Stimulated activated CD8-positive, alpha-beta memory T cell treated with anti-CD3 and anti-CD28 coated beads, Interleukin-12 subunit alpha, Interleukin-12 subunit beta, amount 100 ng/mL, for 4 hours (primary cell): ENCODE measurements around the gene TNFSF9.

Experiments used
- DNase-seq: peaks from one replicate; pipeline ENCODE4 v3.0.0-alpha.2; 2020; ENCODE audit warnings: low read depth

TNFSF9 gene

DNA sequence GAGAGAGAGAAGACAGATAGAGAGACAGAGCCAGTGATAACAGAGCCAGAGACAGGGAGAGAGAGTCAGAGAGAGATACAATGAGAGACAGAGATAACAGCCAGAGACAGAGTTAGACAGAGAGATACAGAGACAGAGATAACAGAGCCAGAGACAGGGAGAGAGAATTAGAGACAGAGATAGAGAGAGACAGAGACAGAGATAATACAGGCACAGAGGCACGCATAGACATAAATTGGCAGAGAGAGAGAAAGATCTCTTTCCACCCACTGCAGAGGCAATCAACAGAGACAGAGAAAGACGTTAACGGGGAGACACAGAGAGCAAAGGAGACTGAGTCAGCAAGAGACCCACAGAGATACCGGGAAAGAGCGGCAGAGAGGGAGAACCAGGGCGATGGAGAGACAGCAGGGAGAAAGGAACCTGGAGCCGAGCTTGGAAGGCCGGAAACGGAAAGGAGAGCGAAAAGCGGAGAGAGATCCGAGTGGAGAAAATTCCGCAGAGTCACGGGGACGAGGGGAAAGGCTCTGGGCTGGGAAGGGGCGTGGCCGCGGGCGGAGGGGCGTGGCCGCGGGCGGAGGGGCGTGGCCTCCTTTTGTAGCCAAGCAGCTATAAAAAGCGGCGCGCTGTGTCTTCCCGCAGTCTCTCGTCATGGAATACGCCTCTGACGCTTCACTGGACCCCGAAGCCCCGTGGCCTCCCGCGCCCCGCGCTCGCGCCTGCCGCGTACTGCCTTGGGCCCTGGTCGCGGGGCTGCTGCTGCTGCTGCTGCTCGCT lies at the start of gene TNFSF9:
Gene TNFSF9, plus strand, starts transcription at position 641 of the 777 bp plus-strand sequence. Its CDS starts 11 bp downstream, at position 652.
- peak; percentile 74 for DNase-seq

GRCh38 chr19:6481541-6482342 lies 49.1 kb upstream of the TNFSF9 start, which contains the start of gene DENND1C:
Gene DENND1C (minus strand): TSS chr19:6481787. CDS start chr19:6481695, 92 bp downstream.
- DNase-seq = peak; percentile 49

DNA sequence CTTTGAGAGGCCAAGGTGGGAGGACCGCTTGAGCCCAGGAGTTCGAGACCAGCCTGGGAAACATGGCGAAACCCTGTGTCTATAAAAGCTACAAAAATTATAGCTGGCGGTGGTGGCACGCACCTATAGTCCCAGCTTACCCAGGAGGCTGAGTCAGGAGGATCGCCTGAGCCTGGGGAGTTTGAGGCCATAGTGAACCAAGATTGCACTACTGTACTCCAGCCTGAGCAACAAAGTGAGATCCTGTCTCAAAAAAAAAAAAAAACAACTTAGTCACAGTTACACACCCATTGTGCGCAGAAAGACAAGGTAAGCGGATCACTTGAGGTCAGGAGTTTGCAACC lies 48.5 kb upstream of the TNFSF9 start:
- DNase-seq = no peak

- no peak for DNase-seq
Observed at GRCh38 chr19:6483235-6483634, 47.6 kb upstream of the TNFSF9 start.

DNA sequence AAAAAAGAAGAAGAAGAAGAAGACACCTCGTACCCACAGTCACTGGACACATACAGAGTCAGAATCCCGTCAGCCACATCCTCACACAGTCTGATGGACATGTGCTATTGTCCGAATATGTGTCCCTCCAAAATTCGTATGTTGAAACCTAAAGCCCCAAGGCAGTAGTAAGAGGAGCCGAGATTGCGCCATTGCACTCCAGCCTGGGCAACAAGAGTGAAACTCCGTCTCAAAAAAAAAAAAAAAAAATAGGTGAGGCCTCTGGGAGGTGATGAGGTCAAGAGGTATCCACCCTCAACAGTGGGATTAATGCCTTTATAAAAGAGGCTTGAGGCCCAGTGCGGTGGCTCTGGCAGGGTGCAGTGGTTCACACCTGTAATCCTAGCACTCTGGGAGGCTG lies 46.6 kb upstream of the TNFSF9 start:
- DNase-seq = no peak

- DNase-seq = no peak
Observed at GRCh38 chr19:6484831-6485230, 46.0 kb upstream of the TNFSF9 start.

DNA sequence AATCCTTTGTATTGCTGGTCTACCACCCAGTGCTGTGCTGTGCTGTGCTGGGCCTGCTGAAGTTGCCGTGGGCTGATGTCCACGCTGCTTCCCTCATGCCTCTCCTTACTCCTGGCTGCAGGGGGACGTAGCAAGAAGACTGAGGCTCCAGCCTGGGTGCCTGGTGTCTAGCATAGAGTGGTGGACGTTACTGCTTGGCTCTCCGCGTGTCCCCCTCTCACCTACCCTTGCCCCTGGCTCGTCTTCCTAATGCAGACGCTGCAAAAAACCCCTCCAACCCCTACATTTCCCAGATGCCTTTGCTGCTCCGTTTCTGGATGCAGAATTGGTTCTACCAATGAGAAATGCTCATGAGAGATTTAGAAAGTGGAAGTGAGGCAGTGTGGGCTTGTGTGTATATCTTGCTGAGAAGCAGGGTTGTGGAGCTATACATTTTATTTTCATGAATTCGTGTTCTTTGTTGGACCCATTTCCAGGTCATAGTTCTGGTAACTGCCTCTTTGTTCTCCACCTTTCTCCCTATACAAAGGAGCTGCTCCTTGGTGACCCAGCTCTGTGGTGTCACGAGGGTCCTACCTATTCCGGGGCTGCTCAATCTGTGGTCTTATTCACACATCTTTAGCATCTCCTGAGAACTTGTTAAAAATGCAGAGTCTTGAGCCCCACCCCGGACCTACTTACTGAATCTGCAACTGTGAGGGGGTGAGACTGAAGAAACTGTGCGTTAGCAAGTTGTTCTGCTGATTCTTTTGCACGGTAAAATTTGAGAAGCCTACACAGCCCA lies 41.4 kb upstream of the TNFSF9 start:
- DNase-seq = no peak

DNA sequence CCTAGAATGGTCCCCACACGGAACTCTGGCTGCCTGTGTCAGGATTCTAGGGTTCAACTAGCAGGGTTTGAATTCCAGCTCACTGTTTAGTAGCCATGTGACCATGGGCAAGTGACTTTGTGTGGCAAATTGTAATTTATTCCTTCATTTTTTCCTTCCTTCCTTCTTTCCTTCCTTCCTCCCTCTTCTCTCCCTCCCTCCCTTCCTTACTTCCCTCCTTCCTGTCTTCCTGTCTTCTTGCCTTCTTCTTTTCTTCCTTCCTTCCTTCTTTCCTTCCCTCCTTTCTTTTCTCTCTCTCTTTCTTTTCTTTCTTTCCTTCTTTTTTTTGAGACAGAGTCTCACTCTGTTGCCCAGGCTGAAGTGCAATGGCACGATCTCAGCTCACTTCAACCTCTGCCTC lies 40.7 kb upstream of the TNFSF9 start:
- DNase-seq = no peak

DNA sequence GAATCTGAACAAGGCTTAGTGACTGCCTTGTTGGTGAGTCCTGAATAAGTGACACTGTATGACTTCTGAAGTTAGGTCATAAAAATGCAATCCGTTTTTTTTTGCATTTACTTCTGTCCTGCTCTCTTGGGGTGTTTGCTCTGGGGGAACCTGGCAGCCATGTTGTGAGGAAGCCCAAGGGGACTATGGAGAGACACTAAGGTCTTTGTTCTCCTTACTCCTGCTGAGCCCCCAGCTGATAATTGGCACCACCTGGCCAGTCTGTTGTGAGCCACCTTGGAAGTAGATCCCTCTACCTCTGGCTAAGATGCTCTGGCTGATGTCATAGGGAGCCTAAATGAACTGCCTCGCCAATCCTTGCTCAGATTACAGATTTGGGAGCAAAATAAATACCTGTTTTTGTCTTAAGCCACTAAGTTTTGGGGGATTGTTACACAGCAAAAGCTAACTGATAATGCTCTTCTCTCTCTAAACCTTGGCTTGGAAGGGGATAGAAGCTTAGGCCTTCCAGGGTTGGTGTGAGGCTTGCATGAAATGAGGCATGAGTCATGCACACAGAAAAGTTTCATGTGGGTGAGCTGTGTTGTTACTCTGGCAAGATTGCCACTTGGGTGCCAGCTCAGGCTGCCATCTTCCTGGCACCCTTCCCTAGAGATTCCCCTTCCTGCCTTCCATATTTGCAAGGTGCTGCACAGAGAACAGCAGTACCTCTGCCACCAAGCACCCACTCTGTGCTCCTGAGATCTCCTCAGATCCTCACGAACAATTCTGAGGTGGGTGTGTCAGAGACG lies 38.8 kb upstream of the TNFSF9 start:
- no peak for DNase-seq

GRCh38 chr19:6494438-6495036 lies 36.3 kb upstream of the TNFSF9 start:
- no peak for DNase-seq

- DNase-seq = no peak
Observed at GRCh38 chr19:6495947-6496346, 34.9 kb upstream of the TNFSF9 start.

- DNase-seq = no peak
Observed at GRCh38 chr19:6498294-6499036, 32.4 kb upstream of the TNFSF9 start.

GRCh38 chr19:6499052-6499790 lies 31.6 kb upstream of the TNFSF9 start:
- no peak for DNase-seq

- DNase-seq = no peak
Observed at GRCh38 chr19:6500837-6501739, 29.7 kb upstream of the TNFSF9 start.

DNA sequence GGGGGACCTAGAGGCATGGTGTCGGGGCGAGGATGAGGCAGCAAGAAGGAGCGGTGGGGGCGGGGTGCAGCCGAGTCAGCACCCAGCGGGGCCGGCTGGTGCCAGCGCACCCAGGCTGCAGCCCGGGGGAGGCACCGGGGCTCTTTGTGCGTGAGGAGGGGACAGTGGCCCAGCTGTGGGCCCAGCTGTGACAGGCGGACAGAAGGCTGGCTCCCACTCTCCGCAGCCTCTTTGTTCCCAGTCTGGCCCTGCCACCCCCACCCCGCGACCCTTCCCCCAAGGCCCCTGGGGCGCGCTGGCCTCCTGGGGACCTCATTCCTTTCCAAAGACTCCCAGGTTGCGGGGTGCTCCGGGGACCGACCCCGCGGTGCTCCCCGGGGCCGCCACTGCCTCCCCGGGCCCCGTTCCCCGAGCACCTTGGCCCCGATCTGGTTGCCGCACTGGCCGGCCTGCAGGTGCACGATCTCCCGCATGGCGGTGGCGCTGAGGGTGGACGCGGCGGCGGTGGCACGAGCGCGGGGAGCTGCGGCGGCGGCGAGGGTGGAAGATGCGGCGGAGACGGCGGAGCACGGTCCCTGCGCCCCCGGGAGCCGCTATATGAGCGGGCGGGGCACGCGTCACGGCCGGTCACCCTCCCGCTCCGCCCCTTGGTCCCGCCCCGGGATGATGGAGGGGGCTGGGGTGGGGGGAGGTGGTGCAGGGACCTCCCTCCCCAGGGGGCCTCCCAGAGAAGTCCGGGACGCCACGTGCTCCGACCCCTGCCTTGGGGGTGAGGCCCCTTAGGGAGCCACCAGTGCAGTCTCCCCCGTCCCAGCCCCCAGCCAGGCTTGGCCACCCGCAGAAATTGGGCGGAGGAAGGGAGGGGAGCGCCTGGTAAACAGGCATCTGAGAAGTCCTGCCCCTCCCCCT lies 28.8 kb upstream of the TNFSF9 start, which contains the start of gene TUBB4A:
Gene TUBB4A, minus strand, starts transcription at position 570 of the 909 bp plus-strand sequence. Its CDS starts 97 bp downstream, at position 473.
- peak; percentile 27 for DNase-seq

DNA sequence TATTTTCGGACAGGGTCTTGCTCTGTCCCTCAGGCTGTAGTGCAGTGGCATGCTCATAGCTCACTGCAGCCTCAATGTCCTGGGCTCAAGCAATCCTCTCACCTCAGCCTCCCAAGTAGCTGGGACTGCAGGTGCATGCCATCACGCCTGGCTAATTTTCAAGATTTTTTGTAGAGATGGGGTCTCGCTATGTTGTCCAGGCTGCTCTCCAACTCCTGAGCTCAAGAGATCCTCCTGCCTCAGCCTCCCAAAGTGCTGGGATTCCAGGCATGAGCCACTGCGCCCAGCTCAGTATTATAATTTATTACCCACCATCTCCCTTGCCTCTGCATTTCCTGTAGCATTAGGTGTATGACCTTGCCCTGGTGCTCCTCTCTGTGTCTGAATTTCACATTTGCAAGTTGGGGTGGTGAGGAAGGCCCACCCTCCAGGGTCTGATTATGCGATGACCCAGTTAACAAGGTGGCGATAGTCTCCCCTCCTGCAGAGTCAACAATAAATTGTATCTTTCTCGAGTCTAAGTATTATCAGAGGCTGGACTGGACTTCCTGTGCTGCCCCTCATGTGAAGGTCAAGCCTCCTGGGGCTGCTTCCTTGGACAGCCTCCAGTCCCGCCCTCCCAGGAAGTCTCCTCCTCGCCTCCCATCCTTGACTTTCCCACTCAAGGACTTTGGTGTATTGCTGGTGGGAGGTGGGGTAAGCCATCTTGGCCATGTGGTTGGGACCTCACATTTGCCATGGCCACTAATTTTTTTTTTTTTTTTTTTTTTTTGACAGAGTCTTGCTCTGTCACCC lies 27.2 kb upstream of the TNFSF9 start:
- no peak for DNase-seq
